Endometrial microvascular endothelial cells (primary cell): ENCODE measurements around the gene ZNF528. TPM values are rescaled to one million over a fixed set of nuclear protein-coding genes. Genes with fewer than 3 reads are reported as not detected.

Source experiments
- total RNA-seq: library from RNA; depleted of rRNA; stranded (reverse); fragments of >200 nt; gene quantifications from one replicate; pipeline ENCODE4 v1.2.3, GENCODE V29; 2015; ENCODE audit errors: inconsistent ontology term

ZNF528 gene
- total RNA-seq, 1 donor from 2014 or later, result 11.1 TPM

Other genes with a start within 250 kb of the ZNF528 start
- 2.2 TPM for gene ZNF836, start 226.2 kb upstream of the ZNF528 start, total RNA-seq
- 327 TPM for gene PPP2R1A, start 207.8 kb upstream of the ZNF528 start, total RNA-seq
- 3.9 TPM for gene ZNF766, start 128.3 kb upstream of the ZNF528 start, total RNA-seq
- gene ZNF480, start 100.7 kb upstream of the ZNF528 start, total RNA-seq, result 3.4 TPM
- gene ZNF610, start 61.6 kb upstream of the ZNF528 start, total RNA-seq, result 0.93 TPM
- gene ZNF880, start 27.9 kb upstream of the ZNF528 start, total RNA-seq, result 8.5 TPM
- not detected for gene ZNF534, start 31.3 kb downstream of the ZNF528 start, total RNA-seq
- gene ZNF578, start 55.7 kb downstream of the ZNF528 start, total RNA-seq, result 4.5 TPM
- 6.9 TPM for gene ZNF808, start 129.8 kb downstream of the ZNF528 start, total RNA-seq
- gene ZNF701, start 172.4 kb downstream of the ZNF528 start, total RNA-seq, result 8.3 TPM
- 17.8 TPM for gene ZNF83, start 240.5 kb downstream of the ZNF528 start, total RNA-seq